SJCRH30 (cell line): Measurements from ENCODE around the gene C2orf76. TPM values are rescaled to one million over a fixed set of nuclear protein-coding genes. Genes with fewer than 3 reads are reported as not detected.

Source experiments
- DNase-seq, 2 experiments: peaks; one replicate each; pipeline ENCODE4 v3.0.0-alpha.2; 2015 to 2020
- H3K27ac ChIP-seq: fragments of 250-450 bp; sonication (Bioruptor Pico); 2 replicates; pipeline ENCODE4 v1.5.1; 2020; ENCODE audit warnings: mild to moderate bottlenecking, moderate library complexity
- H3K27me3 ChIP-seq: fragments of 250-450 bp; sonication (Bioruptor Pico); 2 replicates; pipeline ENCODE4 v1.5.1; 2020; ENCODE audit warnings: mild to moderate bottlenecking, moderate library complexity
- H3K36me3 ChIP-seq: fragments of 250-450 bp; sonication (Bioruptor Pico); 2 replicates; pipeline ENCODE4 v1.5.1; 2020; ENCODE audit warnings: mild to moderate bottlenecking, moderate library complexity
- H3K4me1 ChIP-seq: fragments of 250-450 bp; sonication (Bioruptor Pico); 2 replicates; pipeline ENCODE4 v1.5.1; 2020; ENCODE audit warnings: mild to moderate bottlenecking, moderate library complexity
- H3K4me3 ChIP-seq: fragments of 250-450 bp; sonication (Bioruptor Pico); 2 replicates; pipeline ENCODE4 v1.5.1; 2020; ENCODE audit warnings: mild to moderate bottlenecking, moderate library complexity
- H3K9me3 ChIP-seq: fragments of 250-450 bp; sonication (Bioruptor Pico); replicated peaks from 2 replicates; pipeline ENCODE4 v1.5.1; 2020; ENCODE audit warnings: mild to moderate bottlenecking, moderate library complexity
- total RNA-seq: library from RNA; depleted of rRNA; stranded (reverse); fragments of >200 nt; shearing (Covaris generic); gene quantifications from 2 replicates; pipeline ENCODE4 v1.2.3, GENCODE V29; 2014

The C2orf76 gene
- total RNA-seq, 1 experiment from 2014 or later: 7.0 TPM

GRCh38 chr2:119333833-119334232, 32.8 kb downstream of the C2orf76 start:
- H3K4me3 ChIP-seq: no peak overlapping the region
- H3K36me3 ChIP-seq: no peaks in the 10 kb centered on the region
- no peaks in the 10 kb centered on the region for H3K9me3 ChIP-seq
- no peak overlapping the region for H3K27ac ChIP-seq
- H3K4me1 ChIP-seq: no peaks in the 10 kb centered on the region
- H3K27me3 ChIP-seq: no peaks in the 10 kb centered on the region
- DNase-seq: no peak

GRCh38 chr2:119333360-119333759, 33.3 kb downstream of the C2orf76 start:
- Histone ChIP-seq H3K4me3 (no peak overlapping the region), H3K4me1 (no peaks in the 10 kb centered on the region), H3K36me3 (no peaks in the 10 kb centered on the region), H3K27ac (no peak overlapping the region), H3K27me3 (no peaks in the 10 kb centered on the region), H3K9me3 (no peaks in the 10 kb centered on the region)
- DNase-seq: no peak

- no peaks in the 10 kb centered on the region for H3K36me3 ChIP-seq
- H3K27ac ChIP-seq: no peak overlapping the region
- H3K4me3 ChIP-seq: no peak overlapping the region
- no peaks in the 10 kb centered on the region for H3K9me3 ChIP-seq
- no peaks in the 10 kb centered on the region for H3K27me3 ChIP-seq
- H3K4me1 ChIP-seq: no peaks in the 10 kb centered on the region
- DNase-seq: no peak
Measured at GRCh38 chr2:119332953-119333352, 33.7 kb downstream of the C2orf76 start.

GRCh38 chr2:119327431-119327830, 39.2 kb downstream of the C2orf76 start:
- no peaks in the 10 kb centered on the region for H3K27me3 ChIP-seq
- H3K4me1 ChIP-seq: no peaks in the 10 kb centered on the region
- no peaks in the 10 kb centered on the region for H3K36me3 ChIP-seq
- no peaks in the 10 kb centered on the region for H3K9me3 ChIP-seq
- DNase-seq: no peak
- no peak overlapping the region for H3K27ac ChIP-seq
- H3K4me3 ChIP-seq: no peak overlapping the region

DNA sequence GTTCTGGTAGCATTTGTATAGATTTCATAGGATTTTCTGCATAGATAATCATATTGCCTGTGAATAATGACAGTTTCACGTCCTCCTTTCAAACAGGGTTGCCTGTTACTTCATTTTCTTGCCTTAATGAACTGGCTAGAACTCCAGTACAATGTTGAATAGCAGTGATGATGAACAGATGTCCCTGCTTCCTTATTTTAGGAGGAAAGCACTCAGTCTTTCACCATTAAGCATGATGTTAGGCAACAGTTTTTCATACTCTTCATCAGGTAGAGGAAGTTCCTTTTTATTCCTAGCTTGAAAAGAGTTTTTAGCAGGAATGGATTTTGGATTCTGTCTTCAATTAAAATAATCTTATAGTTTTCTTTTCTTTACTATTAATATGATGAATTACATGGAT, 39.7 kb downstream of the C2orf76 start:
- no peak overlapping the region for H3K4me3 ChIP-seq
- no peaks in the 10 kb centered on the region for H3K27me3 ChIP-seq
- no peaks in the 10 kb centered on the region for H3K9me3 ChIP-seq
- H3K27ac ChIP-seq: no peak overlapping the region
- no peaks in the 10 kb centered on the region for H3K4me1 ChIP-seq
- no peak for DNase-seq
- H3K36me3 ChIP-seq: no peaks in the 10 kb centered on the region

DNA sequence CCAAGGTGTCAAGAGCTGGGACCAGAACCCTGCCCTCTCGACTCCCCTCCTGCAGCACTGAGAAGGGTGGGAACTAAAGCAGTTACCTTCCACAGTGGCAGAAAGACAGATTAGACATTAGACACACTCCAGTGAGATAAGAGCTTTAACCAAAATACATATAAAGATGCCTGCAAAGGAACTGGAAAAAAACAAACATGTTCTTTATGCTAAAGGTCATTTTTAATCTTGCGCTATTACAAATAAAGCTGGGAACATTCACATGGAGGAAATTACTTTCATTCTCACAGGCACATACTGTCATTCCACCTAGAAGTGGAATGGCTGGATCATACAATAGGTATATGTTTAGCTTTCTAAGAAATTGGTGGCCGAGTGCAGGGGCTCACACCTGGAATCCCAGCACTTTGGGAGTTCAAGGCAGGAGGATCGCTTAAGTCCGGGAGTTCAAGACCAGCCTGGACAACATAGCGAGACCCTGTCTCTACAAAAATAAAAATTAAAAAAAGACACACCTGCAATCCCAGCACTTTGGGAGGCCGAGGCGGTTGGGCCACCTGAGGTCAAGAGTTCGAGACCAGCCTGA, 41.9 kb downstream of the C2orf76 start:
- 0 out of 2 replicates have a peak, but pooled peaks cover 3% of the 10 kb centered on the region for H3K27me3 ChIP-seq
- H3K4me1 ChIP-seq: no peaks in the 10 kb centered on the region
- H3K27ac ChIP-seq: no peak overlapping the region
- H3K4me3 ChIP-seq: no peak overlapping the region
- DNase-seq: no peak
- no peaks in the 10 kb centered on the region; the same call in 1 of the 2 replicates for H3K36me3 ChIP-seq
- no peaks in the 10 kb centered on the region for H3K9me3 ChIP-seq

DNA sequence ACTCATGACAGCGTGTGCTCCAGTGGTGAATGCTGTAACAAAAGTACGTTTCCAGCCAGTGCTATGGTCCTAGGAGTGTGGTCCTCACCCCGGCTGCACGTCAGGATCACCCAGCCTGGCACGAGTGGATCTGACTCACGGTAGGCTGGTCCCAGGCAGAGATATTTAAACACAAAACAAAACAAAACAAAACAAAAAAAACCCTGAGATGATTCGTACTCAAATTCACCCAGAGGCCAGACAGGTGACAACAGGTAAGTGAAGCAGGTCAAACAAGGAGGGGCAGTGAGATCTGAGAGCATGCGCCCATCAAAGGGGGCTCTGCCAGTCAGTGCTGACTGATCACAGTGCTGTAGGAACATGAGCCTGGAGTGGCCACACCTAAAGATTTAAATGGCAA, 43.2 kb downstream of the C2orf76 start:
- H3K9me3 ChIP-seq: no peaks in the 10 kb centered on the region
- H3K27me3 ChIP-seq: 0 out of 2 replicates have a peak, but pooled peaks cover 3% of the 10 kb centered on the region
- H3K4me3 ChIP-seq: no peak overlapping the region
- no peak overlapping the region for H3K27ac ChIP-seq
- H3K36me3 ChIP-seq: no peaks in the 10 kb centered on the region; the same call in 1 of the 2 replicates
- no peak for DNase-seq
- H3K4me1 ChIP-seq: no peaks in the 10 kb centered on the region

GRCh38 chr2:119319593-119319992, 47.0 kb downstream of the C2orf76 start:
- H3K9me3 ChIP-seq: no peaks in the 10 kb centered on the region
- no peak overlapping the region for H3K27ac ChIP-seq
- no peaks in the 10 kb centered on the region; the same call in 1 of the 2 replicates for H3K4me1 ChIP-seq
- H3K27me3 ChIP-seq: 0 out of 2 replicates have a peak, but pooled peaks cover 3% of the 10 kb centered on the region
- no peak for DNase-seq
- no peaks in the 10 kb centered on the region; the same call in 1 of the 2 replicates for H3K36me3 ChIP-seq
- H3K4me3 ChIP-seq: no peak overlapping the region

DNA sequence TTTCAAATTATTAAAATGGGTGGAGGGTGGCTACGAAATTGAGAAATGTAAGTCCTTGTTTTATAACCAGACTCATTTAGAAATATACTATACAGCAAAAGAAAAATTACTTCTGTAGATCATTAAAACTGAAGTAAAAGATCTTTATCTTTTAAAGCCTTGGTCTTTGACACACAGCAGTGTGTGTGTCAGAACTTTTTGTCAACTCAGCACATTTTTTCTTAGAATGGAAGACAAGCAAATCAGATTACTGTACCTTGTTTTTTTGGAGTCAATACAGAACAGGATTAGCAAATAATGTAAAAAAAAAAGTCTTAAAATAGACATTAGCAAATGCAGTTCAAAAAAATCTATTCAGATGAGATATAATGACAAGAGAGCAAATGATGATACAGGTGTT, 49.1 kb downstream of the C2orf76 start:
- Histone ChIP-seq H3K27ac (no peak overlapping the region), H3K4me1 (no peaks in the 10 kb centered on the region; the same call in 1 of the 2 replicates), H3K4me3 (no peak overlapping the region), H3K9me3 (no peaks in the 10 kb centered on the region), H3K36me3 (no peaks in the 10 kb centered on the region; the same call in 1 of the 2 replicates), H3K27me3 (0 out of 2 replicates have a peak, but pooled peaks cover 3% of the 10 kb centered on the region)
- DNase-seq: no peak

GRCh38 chr2:119316066-119316465, 50.6 kb downstream of the C2orf76 start:
- Histone ChIP-seq H3K36me3 (no peaks in the 10 kb centered on the region; the same call in 1 of the 2 replicates), H3K9me3 (no peaks in the 10 kb centered on the region), H3K4me3 (no peak overlapping the region), H3K4me1 (no peaks in the 10 kb centered on the region; the same call in 1 of the 2 replicates), H3K27me3 (0 out of 2 replicates have a peak, but pooled peaks cover 3% of the 10 kb centered on the region), H3K27ac (no peak overlapping the region)
- DNase-seq: peak in 1 of 2 experiments; percentile 22

GRCh38 chr2:119315241-119315925, 51.3 kb downstream of the C2orf76 start:
- no peak overlapping the region for H3K27ac ChIP-seq
- no peaks in the 10 kb centered on the region for H3K27me3 ChIP-seq
- no peaks in the 10 kb centered on the region; the same call in 1 of the 2 replicates for H3K4me1 ChIP-seq
- no peak for DNase-seq
- no peaks in the 10 kb centered on the region for H3K36me3 ChIP-seq
- H3K9me3 ChIP-seq: no peaks in the 10 kb centered on the region
- no peak overlapping the region for H3K4me3 ChIP-seq

DNA sequence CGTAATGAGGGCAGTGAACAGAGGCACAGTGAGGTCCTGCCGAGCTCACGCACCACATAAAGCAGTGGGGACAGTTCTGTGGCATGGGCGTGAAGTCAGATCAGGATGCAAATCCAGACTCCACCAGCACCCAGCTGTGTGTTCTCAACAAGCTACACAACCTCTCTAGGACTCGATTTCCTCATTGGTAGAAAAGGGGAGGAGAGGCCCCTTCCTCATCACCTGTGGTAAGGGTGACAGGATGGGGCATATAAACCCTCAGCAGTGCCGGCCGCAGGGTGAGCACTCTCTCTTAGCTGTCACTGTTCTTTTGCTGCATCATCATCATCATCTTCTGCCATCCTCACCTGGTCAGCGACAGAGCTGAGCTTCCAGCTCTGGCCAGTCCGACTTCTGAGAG, 54.8 kb downstream of the C2orf76 start:
- Histone ChIP-seq H3K9me3 (no peaks in the 10 kb centered on the region), H3K36me3 (no peaks in the 10 kb centered on the region), H3K27me3 (no peaks in the 10 kb centered on the region), H3K27ac (no peak overlapping the region), H3K4me3 (no peak overlapping the region), H3K4me1 (no peaks in the 10 kb centered on the region; the same call in 1 of the 2 replicates)
- DNase-seq: no peak

DNA sequence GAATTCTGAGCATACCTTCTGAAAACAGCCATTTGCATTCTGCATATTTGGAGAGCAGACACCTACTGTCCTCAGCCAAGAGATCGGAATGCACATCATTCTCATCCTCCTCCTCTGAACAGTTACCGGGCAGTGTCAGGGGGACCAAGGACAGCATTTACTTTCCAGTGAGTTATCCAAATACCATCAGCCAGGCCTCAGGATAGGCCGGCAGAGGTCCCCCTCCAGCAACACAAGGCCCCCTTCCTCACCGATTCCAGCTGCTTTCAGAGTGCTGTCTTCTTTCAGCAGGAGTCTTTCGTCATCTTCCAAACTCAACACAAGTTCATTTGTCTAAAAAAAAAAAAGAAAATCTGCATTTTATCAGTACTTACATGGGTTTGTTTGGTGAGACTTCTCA, 55.3 kb downstream of the C2orf76 start:
- no peaks in the 10 kb centered on the region for H3K9me3 ChIP-seq
- H3K27ac ChIP-seq: no peak overlapping the region
- no peak overlapping the region for H3K4me3 ChIP-seq
- H3K4me1 ChIP-seq: no peaks in the 10 kb centered on the region; the same call in 1 of the 2 replicates
- H3K36me3 ChIP-seq: no peaks in the 10 kb centered on the region
- no peak for DNase-seq
- H3K27me3 ChIP-seq: no peaks in the 10 kb centered on the region

DNA sequence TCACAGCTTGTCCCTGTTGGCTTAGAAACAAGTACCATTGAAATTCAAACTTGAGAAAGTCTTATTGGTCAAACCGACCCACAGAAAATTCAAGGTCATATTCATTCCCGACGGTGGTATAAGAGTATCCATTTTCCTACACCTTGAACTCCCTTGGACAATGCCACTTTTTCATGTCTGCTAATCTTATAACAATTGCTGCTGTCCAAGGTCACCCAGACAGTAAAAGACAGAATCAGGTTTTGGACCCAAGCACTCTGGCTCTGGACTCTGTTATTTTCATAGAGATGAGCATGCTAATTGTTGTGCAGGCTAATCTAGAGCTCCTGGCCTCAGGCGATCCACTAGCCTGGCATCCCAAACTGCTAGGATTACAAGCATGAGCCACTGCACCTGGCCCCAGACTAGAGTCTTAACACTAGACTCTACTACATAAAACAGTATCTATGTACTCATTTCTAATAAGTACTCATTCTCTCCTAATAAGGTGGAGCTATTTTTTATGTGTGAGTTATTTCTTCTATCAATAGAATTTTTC, 57.8 kb downstream of the C2orf76 start:
- Histone ChIP-seq H3K36me3 (no peaks in the 10 kb centered on the region), H3K4me1 (no peaks in the 10 kb centered on the region), H3K27me3 (no peaks in the 10 kb centered on the region), H3K4me3 (no peak overlapping the region), H3K9me3 (no peaks in the 10 kb centered on the region), H3K27ac (no peak overlapping the region)
- DNase-seq: peak in 1 of 2 experiments; percentile 35

DNA sequence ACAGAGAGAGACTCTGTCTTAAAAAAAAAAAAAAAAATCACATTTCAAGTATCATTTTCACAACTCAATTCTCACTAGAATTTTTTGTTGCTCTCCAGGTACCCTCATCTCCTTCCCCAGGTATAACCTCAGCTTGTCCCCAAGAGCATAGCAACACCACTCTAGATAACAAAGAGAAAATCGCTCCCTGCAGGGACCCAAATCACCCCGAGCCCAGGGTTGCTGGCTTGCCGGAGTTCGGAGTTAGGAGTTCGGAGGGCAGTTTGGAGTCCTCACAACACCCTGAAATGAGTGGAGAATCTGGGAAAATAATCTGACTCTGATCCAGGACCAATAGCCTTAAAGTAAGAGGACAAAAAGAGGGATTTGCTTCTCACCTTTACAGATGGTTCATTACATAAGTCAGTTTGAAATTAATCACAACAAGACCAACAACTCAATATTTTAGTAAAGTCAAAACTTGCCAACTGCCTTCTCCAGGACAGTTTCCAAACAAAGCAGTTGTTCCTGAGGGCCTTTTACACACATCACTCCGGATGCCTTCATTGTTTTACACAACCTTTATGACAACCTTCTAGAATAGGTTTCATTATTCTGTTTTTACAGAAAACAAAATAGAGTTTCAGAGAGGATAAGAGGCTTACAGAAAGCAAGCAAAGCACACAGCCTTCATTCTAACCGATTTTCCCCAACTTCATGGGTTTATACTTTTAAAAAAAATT, 59.1 kb downstream of the C2orf76 start:
- Histone ChIP-seq H3K36me3 (no peaks in the 10 kb centered on the region), H3K27me3 (no peaks in the 10 kb centered on the region), H3K4me3 (no peak overlapping the region), H3K4me1 (no peaks in the 10 kb centered on the region), H3K9me3 (no peaks in the 10 kb centered on the region), H3K27ac (no peak overlapping the region)
- DNase-seq: no peak
